ENCODE data around the gene PRKCA.

PRKCA gene

DNA sequence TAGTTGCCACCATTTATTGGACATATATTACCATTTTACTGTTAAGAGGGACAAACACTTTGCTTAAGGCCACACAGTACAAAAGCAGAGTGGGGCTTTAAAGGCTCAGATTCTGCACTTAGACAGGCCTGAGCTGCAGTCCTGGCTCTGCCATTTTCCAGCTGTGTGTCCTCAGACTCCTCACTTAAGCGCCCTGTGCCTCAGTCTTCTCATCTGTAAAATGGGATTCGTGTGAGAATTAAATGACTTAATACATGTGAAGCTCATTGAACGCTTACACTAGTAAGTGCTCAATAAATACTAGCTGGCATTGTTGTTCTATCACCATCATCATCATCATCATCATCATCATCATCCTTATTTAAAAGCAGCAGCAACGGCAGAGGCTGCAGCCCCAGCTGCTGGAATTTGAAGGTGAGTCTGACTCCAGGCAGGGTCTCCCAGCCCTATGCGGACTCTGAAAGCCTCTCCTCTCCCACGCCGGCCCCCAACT is 532.1 kb downstream of the PRKCA start:
- Histone ChIP-seq H3K4me3 (ENCODE audit: low read length) (peak overlapping the region; percentile 66), H3K4me2 (ENCODE audit: low read length) (peak overlapping the region; percentile 76), H4K20me1 (ENCODE audit: control insufficient read depth, insufficient read depth, low read depth, low read length) (0 out of 2 replicates have a peak, but pooled peaks cover 3% of the 10 kb centered on the region), H3K4me1 (ENCODE audit: control insufficient read depth, low read length) (peaks cover 13% of the 10 kb centered on the region), H3K36me3 (ENCODE audit: control insufficient read depth, low read length) (no peaks in the 10 kb centered on the region), H3K9me3 (ENCODE audit: control insufficient read depth, insufficient read depth, low read length) (no peaks in the 10 kb centered on the region), H3K9me2 (replicated peaks; ENCODE audit: control insufficient read depth, low read length) (no peaks in the 10 kb centered on the region), H3K27ac (ENCODE audit: low read depth, low read length) (no peak overlapping the region), H3F3A (ENCODE audit: control insufficient read depth, insufficient read depth) (no peaks in the 10 kb centered on the region), H3K27me3 (ENCODE audit: control insufficient read depth, low read length) (peaks cover 35% of the 10 kb centered on the region), H3K79me2 (ENCODE audit: control insufficient read depth, low read length) (no peaks in the 10 kb centered on the region)
- TF ChIP-seq EZH2phosphoT487 (IDR thresholded peaks at IDR 0.05; ENCODE audit: borderline replicate concordance, low read length) = no peak
- TF ChIP-seq, protein P1, sequence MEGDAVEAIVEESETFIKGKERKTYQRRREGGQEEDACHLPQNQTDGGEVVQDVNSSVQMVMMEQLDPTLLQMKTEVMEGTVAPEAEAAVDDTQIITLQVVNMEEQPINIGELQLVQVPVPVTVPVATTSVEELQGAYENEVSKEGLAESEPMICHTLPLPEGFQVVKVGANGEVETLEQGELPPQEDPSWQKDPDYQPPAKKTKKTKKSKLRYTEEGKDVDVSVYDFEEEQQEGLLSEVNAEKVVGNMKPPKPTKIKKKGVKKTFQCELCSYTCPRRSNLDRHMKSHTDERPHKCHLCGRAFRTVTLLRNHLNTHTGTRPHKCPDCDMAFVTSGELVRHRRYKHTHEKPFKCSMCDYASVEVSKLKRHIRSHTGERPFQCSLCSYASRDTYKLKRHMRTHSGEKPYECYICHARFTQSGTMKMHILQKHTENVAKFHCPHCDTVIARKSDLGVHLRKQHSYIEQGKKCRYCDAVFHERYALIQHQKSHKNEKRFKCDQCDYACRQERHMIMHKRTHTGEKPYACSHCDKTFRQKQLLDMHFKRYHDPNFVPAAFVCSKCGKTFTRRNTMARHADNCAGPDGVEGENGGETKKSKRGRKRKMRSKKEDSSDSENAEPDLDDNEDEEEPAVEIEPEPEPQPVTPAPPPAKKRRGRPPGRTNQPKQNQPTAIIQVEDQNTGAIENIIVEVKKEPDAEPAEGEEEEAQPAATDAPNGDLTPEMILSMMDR (IDR thresholded peaks at IDR 0.05; ENCODE audit: low read depth, low read length, poor library complexity, severe bottlenecking) = no peak

DNA sequence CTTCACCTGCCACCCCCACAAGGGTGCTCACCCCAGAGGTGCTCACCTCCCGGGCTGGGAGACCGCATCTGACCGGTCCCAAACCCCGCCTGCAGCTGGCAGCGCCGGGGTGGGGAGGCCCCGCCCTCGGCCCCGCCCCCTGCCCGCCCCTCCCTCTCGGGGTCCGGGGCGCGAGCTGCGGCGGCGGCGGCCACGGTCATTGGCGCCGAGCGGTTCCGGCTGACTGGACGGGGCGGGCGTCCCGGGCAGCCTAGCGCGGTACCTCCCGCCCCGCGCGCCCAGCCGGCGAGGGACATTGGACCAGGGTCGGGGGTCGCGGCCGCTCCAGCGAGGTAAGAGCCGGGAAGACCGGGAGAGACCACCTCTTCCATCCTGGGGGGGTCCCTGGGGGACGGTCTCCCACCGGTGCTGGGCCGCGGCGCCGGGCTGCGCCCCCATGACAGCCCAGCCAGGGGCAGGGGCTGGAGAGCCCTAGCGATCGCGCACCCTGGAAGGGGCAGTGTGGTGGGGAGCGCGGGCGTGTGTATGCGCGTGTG is 532.6 kb downstream of the PRKCA start, which contains the start of gene CACNG5:
Gene CACNG5 (plus strand): TSS at position 199 of the 536 bp plus-strand sequence. CDS start 42,216 bp downstream, outside the sequence.
- H3K9me3 ChIP-seq (ENCODE audit: control insufficient read depth, insufficient read depth, low read length) = no peaks in the 10 kb centered on the region
- peak within 1 kb of the TSS; percentile 66 for H3K4me3 ChIP-seq (ENCODE audit: low read length)
- TF ChIP-seq EZH2phosphoT487 (IDR thresholded peaks at IDR 0.05; ENCODE audit: borderline replicate concordance, low read length) = no peak
- TF ChIP-seq, protein P1 (IDR thresholded peaks at IDR 0.05; ENCODE audit: low read depth, low read length, poor library complexity, severe bottlenecking) = no peak
- H3K4me1 ChIP-seq (ENCODE audit: control insufficient read depth, low read length) = peaks cover 13% of the 10 kb centered on the region
- H3F3A ChIP-seq (ENCODE audit: control insufficient read depth, insufficient read depth) = no peaks in the 10 kb centered on the region
- no peaks in the 10 kb centered on the region for H3K9me2 ChIP-seq (replicated peaks; ENCODE audit: control insufficient read depth, low read length)
- H3K36me3 ChIP-seq (ENCODE audit: control insufficient read depth, low read length) = no peaks in the 10 kb centered on the region
- H4K20me1 ChIP-seq (ENCODE audit: control insufficient read depth, insufficient read depth, low read depth, low read length) = 0 out of 2 replicates have a peak, but pooled peaks cover 3% of the 10 kb centered on the region
- peak within 1 kb of the TSS; percentile 76 for H3K4me2 ChIP-seq (ENCODE audit: low read length)
- H3K27ac ChIP-seq (ENCODE audit: low read depth, low read length) = no peak within 1 kb of the TSS
- H3K27me3 ChIP-seq (ENCODE audit: control insufficient read depth, low read length) = peaks cover 32% of the 10 kb centered on the region
- no peaks in the 10 kb centered on the region for H3K79me2 ChIP-seq (ENCODE audit: control insufficient read depth, low read length)

DNA sequence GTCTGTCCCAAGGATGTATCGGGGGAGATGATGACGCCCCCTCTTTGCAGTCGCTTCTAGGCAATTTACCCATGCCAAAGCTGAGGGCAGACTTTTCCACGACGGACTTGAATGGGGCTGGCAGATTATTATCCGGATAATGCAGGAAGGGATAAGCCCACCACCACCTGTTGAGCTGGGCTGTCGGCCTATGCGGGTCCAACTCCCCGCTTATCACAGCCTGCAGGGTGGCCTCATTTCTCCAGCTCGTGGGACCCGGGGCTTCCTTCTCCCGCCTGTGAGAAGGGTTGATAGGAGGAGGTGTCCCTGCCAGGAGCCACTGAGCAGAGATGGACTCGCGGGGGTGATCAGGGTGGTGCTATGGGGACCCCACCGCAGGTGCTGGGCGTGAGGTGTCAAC is 533.1 kb downstream of the PRKCA start:
- no peaks in the 10 kb centered on the region for H3K79me2 ChIP-seq (ENCODE audit: control insufficient read depth, low read length)
- H3K36me3 ChIP-seq (ENCODE audit: control insufficient read depth, low read length) = no peaks in the 10 kb centered on the region
- H3K9me2 ChIP-seq (replicated peaks; ENCODE audit: control insufficient read depth, low read length) = no peaks in the 10 kb centered on the region
- TF ChIP-seq EZH2phosphoT487 (IDR thresholded peaks at IDR 0.05; ENCODE audit: borderline replicate concordance, low read length) = no peak
- TF ChIP-seq, protein P1 (IDR thresholded peaks at IDR 0.05; ENCODE audit: low read depth, low read length, poor library complexity, severe bottlenecking) = no peak
- H3K4me2 ChIP-seq (ENCODE audit: low read length) = peak overlapping the region; percentile 76
- H4K20me1 ChIP-seq (ENCODE audit: control insufficient read depth, insufficient read depth, low read depth, low read length) = 0 out of 2 replicates have a peak, but pooled peaks cover 3% of the 10 kb centered on the region
- H3K4me3 ChIP-seq (ENCODE audit: low read length) = no peak overlapping the region
- no peaks in the 10 kb centered on the region for H3K9me3 ChIP-seq (ENCODE audit: control insufficient read depth, insufficient read depth, low read length)
- H3K4me1 ChIP-seq (ENCODE audit: control insufficient read depth, low read length) = peaks cover 13% of the 10 kb centered on the region
- no peak overlapping the region for H3K27ac ChIP-seq (ENCODE audit: low read depth, low read length)
- H3K27me3 ChIP-seq (ENCODE audit: control insufficient read depth, low read length) = peaks cover 28% of the 10 kb centered on the region
- H3F3A ChIP-seq (ENCODE audit: control insufficient read depth, insufficient read depth) = no peaks in the 10 kb centered on the region

Measured in DOHH2 (cell line).